Measurements from ENCODE around the gene GNAL. TPM values are rescaled to one million over a fixed set of nuclear protein-coding genes. Genes with fewer than 3 reads are reported as not detected.
"Not testable (repeated sequence)": the region's sequence is repeated elsewhere in the genome, so short reads cannot be mapped to it uniquely, and the experiment has no call there.

The GNAL gene
- total and polyA plus RNA-seq, 2 experiments from 2014 or later = 7.5 to 21.6 TPM

DNA sequence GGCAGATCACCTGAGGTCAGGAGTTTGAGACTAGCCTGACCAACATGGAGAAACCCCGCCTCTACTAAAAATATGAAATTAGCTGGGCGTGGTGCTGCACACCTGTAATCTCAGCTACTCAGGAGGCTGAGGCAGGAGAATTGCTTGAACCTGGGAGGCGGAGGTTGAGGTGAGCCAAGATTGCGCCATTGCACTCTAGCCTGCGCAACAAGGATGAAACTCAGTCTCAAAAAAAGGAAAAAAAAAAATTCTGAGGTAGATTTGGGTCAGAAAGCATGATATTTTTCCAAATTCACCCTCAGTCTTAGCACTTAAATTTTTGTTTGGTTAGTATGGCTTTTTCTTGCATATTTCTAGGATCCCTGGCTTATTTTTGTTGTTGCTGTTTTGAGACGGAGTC is 165.5 kb downstream of the GNAL start:
- peaks cover 31% of the 10 kb centered on the region for H3K79me2 ChIP-seq (replicated peaks; ENCODE audit: insufficient read depth)
- H3K4me2 ChIP-seq; H3K4me3 Mint-ChIP-seq; ATAC-seq; H3K9me2 ChIP-seq (ENCODE audit: insufficient read depth); H2AFZ ChIP-seq; H3K27me3 ChIP-seq (ENCODE audit: insufficient read depth); H3K9me3 Mint-ChIP-seq; H3F3A ChIP-seq (replicated peaks; ENCODE audit: low read depth); H3K36me3 ChIP-seq (ENCODE audit: insufficient read depth); H3K4me3 ChIP-seq; H4K20me1 ChIP-seq (replicated peaks; ENCODE audit: insufficient read depth); DNase-seq (ENCODE audit: low spot score); H3K36me3 Mint-ChIP-seq (ENCODE audit: low read depth): not testable (repeated sequence)
- H3K27ac ChIP-seq (ENCODE audit: low read depth) = peak overlapping the region; percentile 60
- peaks cover 19% of the 10 kb centered on the region for H3K4me1 ChIP-seq (ENCODE audit: insufficient read depth)
- H3K4me1 Mint-ChIP-seq = peaks cover 39% of the 10 kb centered on the region
- H3K27me3 Mint-ChIP-seq (ENCODE audit: insufficient read depth, low read depth, poor library complexity) = peaks cover 13% of the 10 kb centered on the region
- H3K27ac Mint-ChIP-seq = peak overlapping the region; percentile 68; the same call in 1 of the 2 replicates

- H3K79me2 ChIP-seq (replicated peaks; ENCODE audit: insufficient read depth) = peaks cover 20% of the 10 kb centered on the region
- no peak overlapping the region for H3K4me3 ChIP-seq
- Mint-ChIP-seq H3K27me3 (ENCODE audit: insufficient read depth, low read depth, poor library complexity) (peaks cover 6% of the 10 kb centered on the region), H3K27ac (peak overlapping the region; percentile 98), H3K4me3 (peak overlapping the region; percentile 54), H3K36me3 (ENCODE audit: low read depth) (no peaks in the 10 kb centered on the region; the same call in 2 of the 3 replicates), H3K4me1 (peaks cover 29% of the 10 kb centered on the region), H3K9me3 (no peaks in the 10 kb centered on the region)
- DNase-seq (ENCODE audit: low spot score) (peak; percentile 78), ATAC-seq (peak; percentile 80)
- H3K4me2 ChIP-seq = 0 out of 2 replicates have a peak overlapping the region, but pooled peaks have one; percentile 1
- no peaks in the 10 kb centered on the region for H4K20me1 ChIP-seq (replicated peaks; ENCODE audit: insufficient read depth)
- no peaks in the 10 kb centered on the region for H3K27me3 ChIP-seq (ENCODE audit: insufficient read depth)
- no peaks in the 10 kb centered on the region for H3K36me3 ChIP-seq (ENCODE audit: insufficient read depth)
- no peaks in the 10 kb centered on the region for H3F3A ChIP-seq (replicated peaks; ENCODE audit: low read depth)
- TF ChIP-seq CREB1 (CRISPR knock-in tag; IDR thresholded peaks at IDR 0.05; ENCODE audit: low read depth) = no peak
- TF ChIP-seq NANOG (IDR thresholded peaks at IDR 0.05; ENCODE audit: borderline replicate concordance) = no peak
- no peak for TF ChIP-seq EZH2 (IDR thresholded peaks at IDR 0.05; ENCODE audit: low read depth, unreplicated experiment)
- TF ChIP-seq REST (IDR thresholded peaks at IDR 0.05; ENCODE audit: unreplicated experiment) = no peak
- TF ChIP-seq CTCF (conservative IDR thresholded peaks at IDR 0.05; ENCODE audit: low read depth in 2 of 2) = no peak
- no peak for TF ChIP-seq ZNF331 (CRISPR knock-in tag; IDR thresholded peaks at IDR 0.05; ENCODE audit: low read depth)
- no peak for TF ChIP-seq STAT1 (IDR thresholded peaks at IDR 0.05; ENCODE audit: unreplicated experiment)
- peaks cover 19% of the 10 kb centered on the region for H3K4me1 ChIP-seq (ENCODE audit: insufficient read depth)
- H2AFZ ChIP-seq = no peak overlapping the region
- H3K9me2 ChIP-seq (ENCODE audit: insufficient read depth) = no peaks in the 10 kb centered on the region; the same call in 1 of the 2 replicates
- peak overlapping the region; percentile 37; the same call in 1 of the 2 replicates for H3K27ac ChIP-seq (ENCODE audit: low read depth)
Measured at GRCh38 chr18:11857177-11857887, 168.3 kb downstream of the GNAL start.

All from GM23338 (cell line).